ENCODE results near the gene DENND1A. TPM values are rescaled to one million over a fixed set of nuclear protein-coding genes. Genes with fewer than 3 reads are reported as not detected.

Gene DENND1A
- total and polyA plus RNA-seq, 7 donors = 12.8 to 33.2 (median 19.2) TPM

DNA sequence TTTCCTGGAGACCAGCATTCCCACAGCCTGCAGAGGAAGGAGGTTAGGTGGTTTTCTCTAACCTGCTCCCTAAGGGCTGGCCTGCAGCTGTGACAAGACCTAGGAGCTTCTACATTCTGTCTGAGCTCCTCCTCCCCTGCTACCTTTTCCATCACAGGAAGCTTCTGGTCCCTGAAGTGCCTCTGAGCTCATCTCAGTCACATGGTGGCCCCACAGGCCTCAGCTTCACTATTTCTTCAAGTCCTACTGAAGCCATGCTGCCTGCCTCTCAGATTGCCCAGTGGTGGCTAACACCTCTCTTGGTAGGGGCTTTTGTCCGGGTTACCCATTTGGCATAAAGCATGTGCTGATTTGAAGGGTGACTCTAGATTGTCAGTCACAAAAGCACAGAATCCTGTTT, 314.5 kb downstream of the DENND1A start:
- no peaks in the 10 kb centered on the region for H3K4me1 ChIP-seq
- no peak overlapping the region for H3K27ac ChIP-seq
- no peaks in the 10 kb centered on the region for H3K27me3 ChIP-seq
- DNase-seq = no peak
- no peaks in the 10 kb centered on the region for H3K9me3 ChIP-seq
- no peak for TF ChIP-seq CTCF (IDR thresholded peaks at IDR 0.05)
- no peak for TF ChIP-seq POLR2A (IDR thresholded peaks at IDR 0.05)
- TF ChIP-seq EP300 (IDR thresholded peaks at IDR 0.05) = no peak
- TF ChIP-seq POLR2AphosphoS5 (IDR thresholded peaks at IDR 0.05) = no peak
- WGBS, 2 donors = 96 to 97% methylated on average over 1 of the region's 1 CpG
- no peaks in the 10 kb centered on the region for H3K36me3 ChIP-seq
- intact Hi-C loops (cut with DNase I) = no loop called here
- no peak overlapping the region for H3K4me3 ChIP-seq

- no peak overlapping the region for H3K4me3 ChIP-seq
- H3K36me3 ChIP-seq = no peaks in the 10 kb centered on the region
- no peak for DNase-seq
- no peak overlapping the region for H3K27ac ChIP-seq
- 92 to 93% methylated on average over 11 of the region's 11 CpGs for WGBS, 2 donors
- no peak for TF ChIP-seq POLR2A (IDR thresholded peaks at IDR 0.05)
- no peak for TF ChIP-seq CTCF (IDR thresholded peaks at IDR 0.05)
- TF ChIP-seq POLR2AphosphoS5 (IDR thresholded peaks at IDR 0.05) = no peak
- no peak for TF ChIP-seq EP300 (IDR thresholded peaks at IDR 0.05)
- H3K27me3 ChIP-seq = no peaks in the 10 kb centered on the region
- no peaks in the 10 kb centered on the region for H3K4me1 ChIP-seq
- intact Hi-C loops (cut with DNase I) = no loop called here
- H3K9me3 ChIP-seq = no peaks in the 10 kb centered on the region
Observed at GRCh38 chr9:123614306-123615263, 315.3 kb downstream of the DENND1A start.

- DNase-seq = no peak
- no peak overlapping the region for H3K4me3 ChIP-seq
- no peak overlapping the region for H3K27ac ChIP-seq
- 80 to 87% methylated on average over 1 of the region's 1 CpG for WGBS, 2 donors
- H3K4me1 ChIP-seq = no peaks in the 10 kb centered on the region
- TF ChIP-seq EP300 (IDR thresholded peaks at IDR 0.05) = no peak
- no peak for TF ChIP-seq POLR2A (IDR thresholded peaks at IDR 0.05)
- TF ChIP-seq POLR2AphosphoS5 (IDR thresholded peaks at IDR 0.05) = no peak
- TF ChIP-seq CTCF (IDR thresholded peaks at IDR 0.05) = no peak
- intact Hi-C loops (cut with DNase I) = no loop called here
- H3K9me3 ChIP-seq = no peaks in the 10 kb centered on the region
- H3K27me3 ChIP-seq = no peaks in the 10 kb centered on the region
- H3K36me3 ChIP-seq = no peaks in the 10 kb centered on the region
Observed at GRCh38 chr9:123611226-123611625, 318.7 kb downstream of the DENND1A start.

DNA sequence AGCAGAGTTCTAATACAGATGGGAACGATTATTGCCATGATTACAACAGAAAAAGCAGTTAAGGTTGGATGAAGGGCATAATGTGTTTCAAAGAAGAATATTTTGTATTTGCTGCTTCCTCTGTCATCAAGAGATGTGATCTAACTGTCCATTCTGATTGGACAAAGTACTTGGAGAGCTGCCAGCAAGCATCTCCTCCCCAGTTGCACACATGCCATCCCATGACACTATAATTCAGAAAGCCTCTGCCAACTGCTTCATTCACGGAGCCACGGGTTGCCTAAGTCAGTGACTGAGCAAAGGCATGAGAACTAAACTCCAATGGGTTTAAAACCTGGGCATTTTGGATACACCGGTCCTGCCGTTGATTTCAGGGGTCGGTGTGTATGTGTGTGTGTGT, 320.1 kb downstream of the DENND1A start:
- no peak for DNase-seq
- H3K27me3 ChIP-seq = no peaks in the 10 kb centered on the region
- intact Hi-C loops (cut with DNase I) = no loop called here
- H3K4me3 ChIP-seq = no peak overlapping the region
- peaks cover 0 to 3% (median 0%) of the 10 kb centered on the region in 4 donors for H3K36me3 ChIP-seq
- no peaks in the 10 kb centered on the region for H3K4me1 ChIP-seq
- H3K27ac ChIP-seq = no peak overlapping the region
- 96 to 97% methylated on average over 6 of the region's 6 CpGs for WGBS, 2 donors
- no peak for TF ChIP-seq CTCF (IDR thresholded peaks at IDR 0.05)
- no peak for TF ChIP-seq POLR2AphosphoS5 (IDR thresholded peaks at IDR 0.05)
- TF ChIP-seq POLR2A (IDR thresholded peaks at IDR 0.05) = no peak
- no peak for TF ChIP-seq EP300 (IDR thresholded peaks at IDR 0.05)
- no peaks in the 10 kb centered on the region for H3K9me3 ChIP-seq
